HG03571 (cell line): Measurements from ENCODE around the gene RBM14.
"Not testable (repeated sequence)": the region's sequence is repeated elsewhere in the genome, so short reads cannot be mapped to it uniquely, and the experiment has no call there.

Experiments
- ATAC-seq: cut with Tn5 transposase; IDR thresholded peaks from one replicate; pipeline ENCODE4 v1.9.1; 2021; ENCODE audit not compliant: unreplicated experiment

The RBM14 gene

GRCh38 chr11:66595245-66595904 lies 21.1 kb upstream of the RBM14 start:
- no peak for ATAC-seq

- ATAC-seq: no peak
Observed at GRCh38 chr11:66598993-66599392, 17.4 kb upstream of the RBM14 start.

GRCh38 chr11:66600219-66600618 lies 16.2 kb upstream of the RBM14 start:
- no peak for ATAC-seq

DNA sequence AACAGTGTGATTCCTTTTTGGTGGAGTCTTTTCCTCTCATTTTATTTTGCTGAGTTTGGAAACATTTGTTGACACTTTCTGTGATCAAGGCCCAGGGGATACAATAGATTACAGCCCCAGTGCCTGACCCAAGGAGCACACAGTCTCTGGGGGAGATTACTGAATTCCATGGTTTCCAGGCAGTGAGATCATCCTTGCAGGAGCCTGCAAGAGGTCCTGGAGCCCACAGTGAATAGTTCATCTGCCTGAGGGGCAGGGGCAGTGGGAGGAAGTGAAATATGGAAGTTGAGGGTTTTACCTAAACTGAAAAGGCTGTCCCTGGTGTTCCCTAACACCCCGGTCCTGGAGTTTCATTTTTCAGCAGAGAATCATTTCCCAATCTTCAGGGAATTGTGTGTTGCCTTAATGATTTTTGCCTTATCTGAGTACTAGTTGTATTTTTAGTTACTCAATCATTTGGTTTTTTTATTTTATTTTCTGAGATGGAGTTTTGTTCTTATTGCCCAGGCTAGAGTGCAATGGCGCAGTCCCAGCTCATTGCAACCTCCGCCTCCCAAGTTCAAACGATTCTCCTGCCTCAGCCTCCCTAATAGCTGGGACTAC lies 15.7 kb upstream of the RBM14 start:
- ATAC-seq: no peak

DNA sequence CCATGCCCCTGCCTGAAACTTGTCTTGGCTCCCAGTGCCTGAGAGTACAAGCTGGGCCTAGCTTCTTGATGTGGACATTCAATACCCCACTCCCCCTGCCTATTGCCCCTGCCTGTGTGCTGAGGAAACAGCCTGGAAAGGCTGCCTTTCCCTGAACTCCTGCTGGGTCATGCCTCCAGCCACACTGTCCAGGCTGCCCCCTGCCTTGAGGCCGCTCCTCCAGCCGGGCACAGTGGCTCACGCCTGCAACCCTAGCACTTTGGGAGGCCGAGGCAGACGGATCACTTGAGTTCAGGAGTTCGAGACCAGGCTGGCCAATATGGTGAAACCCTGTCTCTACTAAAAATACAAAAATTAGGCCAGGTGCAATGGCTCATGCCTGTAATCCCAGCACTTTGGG lies 13.4 kb upstream of the RBM14 start:
- ATAC-seq: no peak

DNA sequence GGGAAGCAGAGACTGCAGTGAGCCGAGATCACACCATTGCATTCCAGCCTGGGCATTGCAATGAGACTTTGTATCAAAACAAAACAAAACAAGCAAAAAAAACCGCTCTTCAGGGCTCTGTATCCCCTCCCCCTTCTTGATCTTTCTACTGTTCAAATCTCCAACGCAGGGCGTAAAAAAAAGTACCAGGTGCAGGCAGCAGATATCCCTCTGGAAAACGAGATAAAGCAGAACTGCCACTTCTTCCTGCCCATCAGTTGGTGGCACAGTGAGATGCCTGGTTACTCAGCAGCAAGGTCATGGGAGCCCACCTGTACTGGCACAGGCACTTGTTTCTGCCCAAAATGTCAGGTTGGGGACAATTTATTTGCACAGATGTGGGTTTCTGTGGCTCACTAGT lies 12.3 kb upstream of the RBM14 start:
- ATAC-seq: no peak

- not testable (repeated sequence) for ATAC-seq
Observed at GRCh38 chr11:66606608-66607007, 9.8 kb upstream of the RBM14 start.

GRCh38 chr11:66607126-66607834 lies 9.2 kb upstream of the RBM14 start:
- ATAC-seq: no peak

DNA sequence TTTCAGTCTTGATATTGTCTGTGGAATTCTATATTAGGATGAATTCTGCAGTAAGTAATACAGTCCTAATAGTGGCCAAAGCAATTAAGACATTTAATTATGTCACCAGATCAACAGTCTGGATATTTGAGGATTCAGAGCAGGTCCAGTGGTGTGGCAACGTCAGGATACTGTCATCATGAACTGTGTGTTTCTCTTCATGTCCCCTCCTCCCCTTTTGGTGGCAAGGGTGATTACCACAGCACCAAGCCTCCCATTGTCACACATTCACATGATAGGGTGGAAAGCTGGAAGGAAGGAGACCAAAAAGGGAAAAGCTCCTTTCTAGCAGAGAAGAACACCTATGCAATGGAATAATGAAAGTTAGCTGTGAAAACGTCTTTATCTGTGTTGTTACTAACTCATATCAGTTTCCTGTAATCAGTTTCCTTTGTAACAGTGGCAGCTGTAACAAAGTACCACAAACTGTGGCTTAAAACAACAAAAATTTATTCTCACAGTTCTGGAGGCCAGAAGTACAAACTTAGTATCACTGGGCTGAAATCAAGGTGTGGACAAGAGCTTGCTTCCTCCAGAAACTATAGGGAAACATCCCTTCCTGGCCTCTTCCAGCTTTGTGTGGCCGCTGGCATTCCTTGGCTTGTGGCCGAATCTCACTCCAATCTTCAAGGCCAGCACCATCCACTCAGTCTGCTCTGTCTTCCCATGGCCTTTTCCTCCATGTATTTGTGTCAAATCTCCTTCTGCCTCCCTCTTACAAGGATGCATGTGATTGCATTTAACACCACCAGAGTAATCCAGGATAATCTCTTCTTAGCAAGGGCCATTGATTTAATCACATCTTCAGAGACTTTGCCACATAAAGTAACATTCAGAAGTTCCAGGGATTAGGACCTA lies 6.5 kb upstream of the RBM14 start:
- no peak for ATAC-seq

DNA sequence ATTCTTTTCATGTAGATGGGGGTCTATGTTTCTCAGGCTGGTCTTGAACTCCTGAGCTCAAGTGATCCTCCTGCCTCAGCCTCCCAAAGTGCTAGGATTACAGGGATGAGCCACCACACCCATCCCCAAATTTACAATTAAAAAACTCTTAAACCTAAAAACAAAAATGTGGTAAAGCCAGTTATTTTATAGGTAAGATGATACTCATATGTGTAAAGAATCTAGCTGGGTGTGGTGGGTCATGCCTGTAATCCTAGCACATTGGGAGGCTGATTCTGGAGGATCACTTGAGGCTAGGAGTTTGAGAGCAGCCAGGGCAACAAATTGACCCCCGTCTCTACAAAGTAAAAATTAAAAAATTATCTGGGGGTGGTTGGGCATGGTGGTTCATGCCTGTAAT lies 4.0 kb upstream of the RBM14 start:
- no peak for ATAC-seq

DNA sequence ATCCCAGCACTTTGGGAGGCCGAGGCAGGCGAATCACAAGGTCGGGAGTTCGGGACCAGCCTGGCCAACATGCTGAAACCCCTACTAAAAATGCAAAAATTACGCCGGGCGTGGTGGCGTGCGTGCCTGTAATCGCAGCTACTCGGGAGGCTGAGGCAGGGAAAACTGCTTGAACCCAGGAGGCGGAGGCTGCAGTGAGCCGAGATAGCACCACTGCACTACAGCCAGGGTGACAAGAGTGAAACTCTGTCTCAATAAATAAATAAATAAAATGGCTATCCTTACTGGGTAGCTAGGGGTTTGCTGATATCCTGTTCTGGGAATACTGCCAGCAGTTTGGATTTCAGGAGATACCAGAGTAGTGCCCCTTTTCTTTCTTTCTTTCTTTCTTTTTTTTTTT lies 2.4 kb upstream of the RBM14 start:
- ATAC-seq: no peak

DNA sequence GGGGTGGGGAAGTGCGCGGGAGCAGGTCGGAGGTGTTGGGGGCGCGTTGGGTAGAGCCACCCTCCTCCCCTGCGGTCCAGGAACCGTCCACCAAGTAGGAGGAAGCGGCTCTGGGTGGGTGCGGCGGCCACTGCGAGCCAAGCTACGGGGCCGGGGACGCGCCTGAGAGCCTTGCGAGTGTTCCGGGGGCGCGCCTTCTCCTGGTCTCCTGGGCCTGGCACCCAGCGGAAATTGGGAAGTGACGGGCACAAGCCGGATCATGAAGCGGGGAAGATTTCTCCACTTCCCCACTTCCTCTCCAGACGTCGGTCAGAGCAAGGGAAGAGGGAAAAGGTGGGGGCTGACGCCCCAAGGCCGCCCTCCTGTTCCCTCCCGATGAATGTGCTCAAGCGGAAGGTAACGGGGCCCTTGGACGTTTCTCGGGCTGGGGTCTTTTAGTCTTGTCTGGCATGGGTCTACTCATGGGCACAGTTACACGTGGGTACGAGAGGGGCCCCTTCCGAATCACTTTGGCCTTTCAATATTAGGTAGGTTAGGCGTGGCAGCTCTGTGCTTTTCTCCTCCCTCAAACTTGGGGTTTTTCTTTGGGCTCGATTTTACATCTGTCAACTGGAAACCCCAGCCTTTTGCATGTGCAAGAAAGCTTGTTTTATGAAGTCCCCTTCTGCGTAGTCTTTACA lies 865 bp downstream of the RBM14 start:
- ATAC-seq: peak; percentile 15

GRCh38 chr11:66619080-66619554 lies 2.7 kb downstream of the RBM14 start:
- ATAC-seq: no peak

DNA sequence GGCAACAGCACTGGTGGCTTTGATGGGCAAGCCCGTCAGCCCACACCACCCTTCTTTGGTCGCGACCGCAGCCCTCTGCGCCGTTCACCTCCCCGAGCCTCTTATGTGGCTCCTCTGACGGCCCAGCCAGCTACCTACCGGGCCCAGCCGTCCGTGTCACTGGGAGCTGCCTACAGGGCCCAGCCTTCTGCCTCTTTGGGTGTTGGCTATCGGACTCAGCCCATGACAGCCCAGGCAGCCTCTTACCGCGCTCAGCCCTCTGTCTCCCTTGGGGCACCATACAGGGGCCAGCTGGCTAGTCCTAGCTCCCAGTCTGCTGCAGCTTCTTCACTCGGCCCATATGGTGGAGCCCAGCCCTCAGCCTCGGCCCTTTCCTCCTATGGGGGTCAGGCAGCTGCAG lies 8.0 kb downstream of the RBM14 start:
- no peak for ATAC-seq

DNA sequence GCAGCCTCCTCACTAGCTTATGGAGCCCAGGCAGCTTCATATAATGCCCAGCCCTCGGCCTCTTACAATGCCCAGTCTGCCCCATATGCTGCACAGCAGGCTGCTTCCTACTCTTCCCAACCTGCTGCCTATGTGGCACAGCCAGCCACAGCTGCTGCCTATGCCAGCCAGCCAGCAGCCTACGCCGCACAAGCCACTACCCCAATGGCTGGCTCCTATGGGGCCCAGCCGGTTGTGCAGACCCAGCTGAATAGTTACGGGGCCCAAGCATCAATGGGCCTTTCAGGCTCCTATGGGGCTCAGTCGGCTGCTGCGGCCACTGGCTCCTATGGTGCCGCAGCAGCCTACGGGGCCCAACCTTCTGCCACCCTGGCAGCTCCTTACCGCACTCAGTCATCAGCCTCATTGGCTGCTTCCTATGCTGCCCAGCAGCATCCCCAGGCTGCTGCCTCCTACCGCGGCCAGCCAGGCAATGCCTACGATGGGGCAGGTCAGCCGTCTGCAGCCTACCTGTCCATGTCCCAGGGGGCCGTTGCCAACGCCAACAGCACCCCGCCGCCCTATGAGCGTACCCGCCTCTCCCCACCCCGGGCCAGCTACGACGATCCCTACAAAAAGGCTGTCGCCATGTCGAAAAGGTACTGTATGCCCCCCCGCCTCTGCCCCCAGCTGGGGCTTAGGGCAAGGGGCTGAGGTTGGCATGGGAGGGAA lies 8.8 kb downstream of the RBM14 start:
- ATAC-seq: no peak

- ATAC-seq: no peak
Observed at GRCh38 chr11:66625752-66626149, 9.3 kb downstream of the RBM14 start.

DNA sequence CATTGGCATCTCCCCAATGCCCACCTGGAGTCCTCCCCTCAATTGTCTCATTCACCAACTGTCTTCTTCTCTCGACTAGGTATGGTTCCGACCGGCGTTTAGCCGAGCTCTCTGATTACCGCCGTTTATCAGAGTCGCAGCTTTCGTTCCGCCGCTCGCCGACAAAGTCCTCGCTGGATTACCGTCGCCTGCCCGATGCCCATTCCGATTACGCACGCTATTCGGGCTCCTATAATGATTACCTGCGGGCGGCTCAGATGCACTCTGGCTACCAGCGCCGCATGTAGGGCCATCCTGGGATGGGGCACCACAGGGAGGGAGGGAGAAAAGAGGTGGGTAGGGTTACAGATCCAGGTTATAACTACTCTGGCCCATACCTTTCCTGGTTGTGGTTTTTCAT lies 10.0 kb downstream of the RBM14 start:
- ATAC-seq: no peak

DNA sequence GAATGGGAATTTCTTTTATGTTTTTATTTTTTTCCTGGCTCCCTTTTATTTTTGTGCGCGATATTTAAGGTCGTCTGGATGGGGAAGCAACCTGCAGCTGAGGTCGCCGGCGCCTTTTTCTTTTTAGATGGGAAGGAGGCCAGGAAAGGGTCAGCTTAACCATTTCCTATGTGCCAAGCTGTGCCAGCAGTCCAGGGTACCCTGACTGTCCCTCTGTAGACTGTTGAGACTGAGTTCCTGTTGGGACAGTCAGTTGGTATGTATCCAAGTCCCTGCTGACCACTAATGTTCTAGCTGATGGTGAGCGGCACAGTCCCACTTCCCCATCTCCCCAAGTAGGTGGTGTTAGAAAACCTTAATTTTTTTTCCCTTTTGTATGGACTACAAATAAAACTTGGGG lies 10.5 kb downstream of the RBM14 start:
- no peak for ATAC-seq

DNA sequence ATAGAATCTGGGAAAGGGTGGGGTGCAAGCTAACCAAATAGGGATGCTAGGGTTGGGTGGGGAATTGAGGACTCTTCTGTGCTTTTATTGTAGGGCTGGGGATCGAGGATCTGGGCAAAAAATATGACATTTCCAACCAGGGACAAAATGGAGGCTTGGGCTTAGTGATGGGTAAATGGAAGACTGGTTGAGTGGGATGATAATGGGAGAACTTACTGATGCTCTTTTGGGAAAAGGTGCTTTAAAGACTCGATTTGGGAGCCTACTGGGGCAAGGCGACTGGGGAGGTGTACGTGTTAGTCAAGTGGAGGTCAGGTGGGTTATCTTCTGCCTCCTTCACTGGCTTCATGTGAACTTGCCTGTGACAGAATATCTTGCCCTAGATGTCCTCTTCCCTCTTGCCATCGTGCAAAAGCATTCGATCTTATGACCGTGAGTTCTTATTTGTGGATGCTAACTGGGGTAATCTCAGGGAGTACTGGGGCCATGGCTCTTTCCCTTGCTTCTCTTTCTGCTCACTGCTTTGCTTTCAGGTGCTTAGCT lies 11.7 kb downstream of the RBM14 start:
- no peak for ATAC-seq

DNA sequence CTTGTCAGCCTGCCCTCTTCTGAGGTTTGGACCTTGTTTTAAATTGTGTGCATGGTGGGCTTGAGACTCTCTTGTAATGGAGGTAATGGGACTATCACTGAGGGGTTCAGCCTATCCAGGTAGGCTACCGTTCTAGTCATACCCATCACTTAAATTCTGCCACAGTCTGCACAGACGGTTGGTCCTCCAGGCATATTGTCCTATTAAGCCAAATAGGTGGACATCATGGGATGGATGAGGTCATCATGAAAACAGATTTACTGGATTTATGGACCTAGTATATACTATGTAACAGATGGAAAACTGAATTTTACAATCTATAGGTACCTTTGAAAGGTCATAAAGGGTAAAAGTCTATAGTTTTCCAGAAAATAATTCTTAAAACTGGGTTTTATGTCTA lies 12.9 kb downstream of the RBM14 start:
- ATAC-seq: no peak
